B cell (primary cell): ENCODE data around the gene RERE.

Experiments used
- EZH2 ChIP-seq: IDR thresholded peaks from 2 replicates; pipeline ENCODE4 v1.6.1; 2012; ENCODE audit warnings: borderline replicate concordance, low read depth, mild to moderate bottlenecking, moderate library complexity, low read length; ENCODE audit not compliant: insufficient read depth, poor library complexity, severe bottlenecking
- TF ChIP-seq, protein P1 (sequence below): fragments of 200-600 bp; IDR thresholded peaks from one replicate; pipeline ENCODE4 v1.8.0; 2022; ENCODE audit warnings: antibody characterized with exemption, mild to moderate bottlenecking

- TF ChIP-seq, protein P1, sequence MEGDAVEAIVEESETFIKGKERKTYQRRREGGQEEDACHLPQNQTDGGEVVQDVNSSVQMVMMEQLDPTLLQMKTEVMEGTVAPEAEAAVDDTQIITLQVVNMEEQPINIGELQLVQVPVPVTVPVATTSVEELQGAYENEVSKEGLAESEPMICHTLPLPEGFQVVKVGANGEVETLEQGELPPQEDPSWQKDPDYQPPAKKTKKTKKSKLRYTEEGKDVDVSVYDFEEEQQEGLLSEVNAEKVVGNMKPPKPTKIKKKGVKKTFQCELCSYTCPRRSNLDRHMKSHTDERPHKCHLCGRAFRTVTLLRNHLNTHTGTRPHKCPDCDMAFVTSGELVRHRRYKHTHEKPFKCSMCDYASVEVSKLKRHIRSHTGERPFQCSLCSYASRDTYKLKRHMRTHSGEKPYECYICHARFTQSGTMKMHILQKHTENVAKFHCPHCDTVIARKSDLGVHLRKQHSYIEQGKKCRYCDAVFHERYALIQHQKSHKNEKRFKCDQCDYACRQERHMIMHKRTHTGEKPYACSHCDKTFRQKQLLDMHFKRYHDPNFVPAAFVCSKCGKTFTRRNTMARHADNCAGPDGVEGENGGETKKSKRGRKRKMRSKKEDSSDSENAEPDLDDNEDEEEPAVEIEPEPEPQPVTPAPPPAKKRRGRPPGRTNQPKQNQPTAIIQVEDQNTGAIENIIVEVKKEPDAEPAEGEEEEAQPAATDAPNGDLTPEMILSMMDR: no peak
- no peak for TF ChIP-seq EZH2
Measured at GRCh38 chr1:8689431-8690252, 127.8 kb downstream of the RERE start.
